H9 (cell line): ENCODE results near the gene FRY. TPM values are rescaled to one million over a fixed set of nuclear protein-coding genes. Genes with fewer than 3 reads are reported as not detected.

ENCODE experiments used
- DNase-seq: peaks from one replicate; pipeline ENCODE4 v3.0.0-alpha.2; 2017
- H2AFZ ChIP-seq: one replicate; pipeline ENCODE4 v1.6.1; 2013; ENCODE audit warnings: mild to moderate bottlenecking, low read length, control low read depth, moderate library complexity
- H2AK5ac ChIP-seq: 2 replicates; pipeline ENCODE4 v1.6.1; 2013; ENCODE audit warnings: low read length, control low read depth, mixed read lengths; ENCODE audit not compliant: insufficient read length
- H2BK120ac ChIP-seq: one replicate; pipeline ENCODE4 v1.6.1; 2013; ENCODE audit warnings: low read depth, mild to moderate bottlenecking, low read length, control low read depth, inconsistent platforms; ENCODE audit not compliant: poor library complexity, severe bottlenecking
- H2BK12ac ChIP-seq: 2 replicates; pipeline ENCODE4 v1.6.1; 2013; ENCODE audit warnings: low read length, control low read depth, mixed read lengths, low read depth; ENCODE audit not compliant: insufficient read length
- H2BK15ac ChIP-seq: 2 replicates; pipeline ENCODE4 v1.6.1; 2013; ENCODE audit warnings: low read depth, low read length, control low read depth
- H2BK20ac ChIP-seq: one replicate; pipeline ENCODE4 v1.6.1; 2013; ENCODE audit warnings: low read depth, mild to moderate bottlenecking, low read length, control low read depth, inconsistent platforms; ENCODE audit not compliant: poor library complexity, severe bottlenecking
- H2BK5ac ChIP-seq: 2 replicates; pipeline ENCODE4 v1.6.1; 2013; ENCODE audit warnings: low read length, control low read depth, mixed read lengths; ENCODE audit not compliant: insufficient read length
- H3K14ac ChIP-seq: 2 replicates; pipeline ENCODE4 v1.6.1; 2013; ENCODE audit warnings: low read length, control low read depth; ENCODE audit not compliant: insufficient read depth
- H3K18ac ChIP-seq: 2 replicates; pipeline ENCODE4 v1.6.1; 2013; ENCODE audit warnings: low read depth, mild to moderate bottlenecking, mixed read lengths, low read length, control low read depth; ENCODE audit not compliant: insufficient read length
- H3K23ac ChIP-seq: 2 replicates; pipeline ENCODE4 v1.6.1; 2013; ENCODE audit warnings: low read length, control low read depth, mixed read lengths, low read depth; ENCODE audit not compliant: insufficient read length
- H3K23me2 ChIP-seq: 2 replicates; pipeline ENCODE4 v1.6.1; 2013; ENCODE audit warnings: low read depth, mild to moderate bottlenecking, mixed read lengths, low read length, control low read depth; ENCODE audit not compliant: insufficient read length, poor library complexity, severe bottlenecking
- H3K27ac ChIP-seq: 2 replicates; pipeline ENCODE4 v1.5.1; 2013; ENCODE audit warnings: low read length, control low read depth, mixed read lengths, low read depth; ENCODE audit not compliant: insufficient read length
- H3K27me3 ChIP-seq: 2 replicates; pipeline ENCODE4 v1.6.1; 2013; ENCODE audit warnings: low read length, control low read depth, inconsistent platforms; ENCODE audit not compliant: insufficient read depth
- H3K4ac ChIP-seq: 2 replicates; pipeline ENCODE4 v1.6.1; 2013; ENCODE audit warnings: low read depth, mild to moderate bottlenecking, control low read depth, inconsistent platforms, low read length, moderate library complexity
- H3K4me1 ChIP-seq: 2 replicates; pipeline ENCODE4 v1.6.1; 2013; ENCODE audit warnings: low read length, control low read depth, inconsistent platforms; ENCODE audit not compliant: insufficient read depth
- H3K4me2 ChIP-seq: 2 replicates; pipeline ENCODE4 v1.6.1; 2013; ENCODE audit warnings: low read length, control low read depth, mixed read lengths; ENCODE audit not compliant: insufficient read length, insufficient read depth
- H3K56ac ChIP-seq: 2 replicates; pipeline ENCODE4 v1.6.1; 2013; ENCODE audit warnings: low read depth, mild to moderate bottlenecking, mixed read lengths, low read length, control low read depth; ENCODE audit not compliant: insufficient read length
- H3K79me1 ChIP-seq: 2 replicates; pipeline ENCODE4 v1.6.1; 2013; ENCODE audit warnings: low read depth, mild to moderate bottlenecking, moderate library complexity, low read length, control low read depth, inconsistent platforms; ENCODE audit not compliant: insufficient read depth, poor library complexity, severe bottlenecking
- H3K79me2 ChIP-seq: 2 replicates; pipeline ENCODE4 v1.6.1; 2013; ENCODE audit warnings: low read length, control low read depth, inconsistent platforms; ENCODE audit not compliant: insufficient read depth
- H3K9ac ChIP-seq: 2 replicates; pipeline ENCODE4 v1.6.1; 2013; ENCODE audit warnings: low read length, control low read depth, mixed read lengths; ENCODE audit not compliant: insufficient read length; ENCODE audit errors: extremely low read depth
- H3K9me3 ChIP-seq: one replicate; pipeline ENCODE4 v1.6.1; 2013; ENCODE audit warnings: low read depth, low read length, inconsistent platforms; ENCODE audit not compliant: control insufficient read depth
- H3T11ph ChIP-seq: one replicate; pipeline ENCODE4 v1.6.1; 2013; ENCODE audit warnings: mild to moderate bottlenecking, low read length, control low read depth, inconsistent platforms
- H4K20me1 ChIP-seq: one replicate; pipeline ENCODE4 v1.6.1; 2013; ENCODE audit not compliant: control insufficient read depth, insufficient read length, insufficient read depth
- H4K5ac ChIP-seq: 2 replicates; pipeline ENCODE4 v1.6.1; 2013; ENCODE audit warnings: low read depth, mild to moderate bottlenecking, mixed read lengths, low read length, control low read depth; ENCODE audit not compliant: insufficient read length
- H4K8ac ChIP-seq: replicated peaks from 2 replicates; pipeline ENCODE4 v1.6.1; 2013; ENCODE audit warnings: low read length, control low read depth, mixed read lengths, low read depth; ENCODE audit not compliant: insufficient read length
- H4K91ac ChIP-seq: 2 replicates; pipeline ENCODE4 v1.6.1; 2013; ENCODE audit warnings: low read depth, mild to moderate bottlenecking, moderate library complexity, mixed read lengths, low read length, control low read depth; ENCODE audit not compliant: insufficient read length
- H3K27ac Mint-ChIP-seq, 3 experiments: 2 replicates in 2 of 3; 3 replicates in 1 of 3; pipeline ENCODE4 v1.8.0; 2020 to 2021; ENCODE audit warnings: mixed read lengths in 3 of 3, mild to moderate bottlenecking in 1 of 3, moderate library complexity in 1 of 3
- H3K27me3 Mint-ChIP-seq: 2 replicates; pipeline ENCODE4 v1.8.0; 2021; ENCODE audit warnings: low read depth, mild to moderate bottlenecking, moderate library complexity, mixed read lengths
- H3K36me3 Mint-ChIP-seq, 3 experiments: 2 replicates in 2 of 3; 3 replicates in 1 of 3; pipeline ENCODE4 v1.8.0; 2020 to 2021; ENCODE audit warnings: low read depth in 3 of 3, mixed read lengths in 3 of 3; ENCODE audit not compliant: insufficient read depth in 1 of 3
- H3K4me1 Mint-ChIP-seq, 2 experiments: 2 replicates each; pipeline ENCODE4 v1.8.0; 2020; ENCODE audit warnings: mixed read lengths in 2 of 2
- H3K4me3 Mint-ChIP-seq, 2 experiments: 2 replicates in 1 of 2; 3 replicates in 1 of 2; pipeline ENCODE4 v1.8.0; 2020 to 2021; ENCODE audit warnings: mild to moderate bottlenecking in 2 of 2, mixed read lengths in 2 of 2, moderate library complexity in 1 of 2
- H3K9me3 Mint-ChIP-seq, 2 experiments: 2 replicates in 1 of 2; 3 replicates in 1 of 2; pipeline ENCODE4 v1.8.0; 2020; ENCODE audit warnings: mild to moderate bottlenecking in 2 of 2, mixed read lengths in 2 of 2, moderate library complexity in 1 of 2
- CTCF ChIP-seq: fragments of 200-600 bp; sonication (generic); conservative IDR thresholded peaks from 3 replicates; pipeline ENCODE4 v1.8.0; 2021; ENCODE audit warnings: antibody characterized with exemption, mild to moderate bottlenecking
- WGBS: extraction: QIAGEN DNeasy Blood & Tissue Kit; methylation state at CpG from one replicate; pipeline ENCODE4 v1.1.7; 2013; ENCODE audit warnings: missing lambda C conversion rate, low lambda C conversion rate, mixed read lengths; ENCODE audit not compliant: insufficient read length; ENCODE audit errors: extremely low coverage; 5-methylcytosine and 5-hydroxymethylcytosine counted together
- total RNA-seq: library from RNA; stranded (reverse); gene quantifications from 2 replicates; pipeline ENCODE4 v1.2.1, GENCODE V29; 2021

Gene FRY
- total RNA-seq, 1 experiment from 2014 or later: 5.2 TPM

GRCh38 chr13:32028711-32029110, 2.9 kb upstream of the FRY start:
- Histone ChIP-seq H2AFZ (no peak overlapping the region), H2BK15ac (no peak overlapping the region), H3K56ac (no peak overlapping the region), H3K4me2 (no peak overlapping the region), H2AK5ac (no peak overlapping the region), H3K79me1 (no peaks in the 10 kb centered on the region), H2BK5ac (no peak overlapping the region), H4K8ac (no peak overlapping the region), H2BK120ac (no peak overlapping the region), H3K9me3 (no peaks in the 10 kb centered on the region), H3K4me1 (peaks cover 4% of the 10 kb centered on the region; the same call in 1 of the 2 replicates), H4K91ac (no peak overlapping the region), H3K23me2 (peaks cover 4% of the 10 kb centered on the region), H4K5ac (no peak overlapping the region), H3K14ac (no peak overlapping the region), H3K27ac (no peak overlapping the region), H3K9ac (no peak overlapping the region), H2BK20ac (no peak overlapping the region), H3K23ac (no peak overlapping the region), H2BK12ac (no peak overlapping the region), H3K27me3 (no peaks in the 10 kb centered on the region), H3K4ac (no peak overlapping the region), H3K18ac (no peak overlapping the region), H3K79me2 (no peaks in the 10 kb centered on the region), H4K20me1 (no peaks in the 10 kb centered on the region), H3T11ph (no peak overlapping the region)
- no peaks in the 10 kb centered on the region for H3K9me3 Mint-ChIP-seq
- H3K27ac Mint-ChIP-seq: peak overlapping the region; percentile 35 to 59 (median 52); a peak in 5 of 7 replicates
- no peak for DNase-seq
- no CpG with 5 or more reads among the region's 3 CpGs for WGBS
- no peaks in the 10 kb centered on the region for H3K36me3 Mint-ChIP-seq
- TF ChIP-seq CTCF: no peak
- peak overlapping the region in 1 of 2 experiments; percentile 45; a peak in 1 of 5 replicates for H3K4me3 Mint-ChIP-seq
- H3K4me1 Mint-ChIP-seq: peaks cover 55 to 62% of the 10 kb centered on the region in 2 experiments
- no peaks in the 10 kb centered on the region for H3K27me3 Mint-ChIP-seq
